ENCODE measurements around the gene MACROD2. TPM values are rescaled to one million over a fixed set of nuclear protein-coding genes. Genes with fewer than 3 reads are reported as not detected.

Gene MACROD2
- total RNA-seq, 1 donor from 2014 or later: 2.4 TPM

- Histone ChIP-seq H3K9me3 (ENCODE audit: insufficient read depth, low read depth, low read length) (no peaks in the 10 kb centered on the region), H3K4me2 (ENCODE audit: low read length) (no peak overlapping the region), H3K9ac (ENCODE audit: low read length) (no peak overlapping the region), H3K27me3 (ENCODE audit: insufficient read depth, low read length) (no peaks in the 10 kb centered on the region), H3K4me1 (ENCODE audit: insufficient read depth, low read length) (no peaks in the 10 kb centered on the region), H2AFZ (ENCODE audit: low read depth, low read length) (no peak overlapping the region), H4K20me1 (ENCODE audit: insufficient read depth, low read length) (no peaks in the 10 kb centered on the region), H3K27ac (ENCODE audit: low read depth, low read length) (no peak overlapping the region), H3K36me3 (ENCODE audit: insufficient read depth, low read length) (no peaks in the 10 kb centered on the region), H3K4me3 (ENCODE audit: insufficient read depth, low read depth, low read length) (no peak overlapping the region), H3K79me2 (ENCODE audit: insufficient read depth, low read length) (no peaks in the 10 kb centered on the region)
- H3K27ac Mint-ChIP-seq (ENCODE audit: unreplicated experiment): peak overlapping the region; percentile 21
- no peak overlapping the region for H3K4me3 Mint-ChIP-seq (ENCODE audit: unreplicated experiment)
- H3K4me1 Mint-ChIP-seq (ENCODE audit: low read depth, unreplicated experiment): peaks cover 17% of the 10 kb centered on the region
- no peaks in the 10 kb centered on the region for H3K27me3 Mint-ChIP-seq (ENCODE audit: low read depth, unreplicated experiment)
- no peaks in the 10 kb centered on the region for H3K9me3 Mint-ChIP-seq (ENCODE audit: unreplicated experiment)
- DNase-seq (ENCODE audit: low read depth) (peak; percentile 34), FAIRE-seq (no peak)
- no peaks in the 10 kb centered on the region for H3K36me3 Mint-ChIP-seq (ENCODE audit: low read depth, unreplicated experiment)
- no peak for TF ChIP-seq EZH2 (IDR thresholded peaks at IDR 0.05; ENCODE audit: insufficient read depth, low read length)
- no peak for TF ChIP-seq CTCF (IDR thresholded peaks at IDR 0.05; ENCODE audit: insufficient read depth, low read depth, low read length)
These were observed 780.5 kb downstream of the MACROD2 start for GRCh38 chr20:14775778-14776177.

- H3K9ac ChIP-seq (ENCODE audit: low read length): no peak overlapping the region
- no peak overlapping the region for H3K4me3 ChIP-seq (ENCODE audit: insufficient read depth, low read depth, low read length)
- H3K27ac ChIP-seq (ENCODE audit: low read depth, low read length): no peak overlapping the region
- Mint-ChIP-seq H3K36me3 (ENCODE audit: low read depth, unreplicated experiment) (no peaks in the 10 kb centered on the region), H3K4me3 (ENCODE audit: unreplicated experiment) (no peak overlapping the region), H3K4me1 (ENCODE audit: low read depth, unreplicated experiment) (peaks cover 17% of the 10 kb centered on the region), H3K27ac (ENCODE audit: unreplicated experiment) (peak overlapping the region; percentile 54), H3K9me3 (ENCODE audit: unreplicated experiment) (no peaks in the 10 kb centered on the region), H3K27me3 (ENCODE audit: low read depth, unreplicated experiment) (no peaks in the 10 kb centered on the region)
- DNase-seq (ENCODE audit: low read depth) (no peak), FAIRE-seq (no peak)
- no peak for TF ChIP-seq CTCF (IDR thresholded peaks at IDR 0.05; ENCODE audit: insufficient read depth, low read depth, low read length)
- no peak for TF ChIP-seq EZH2 (IDR thresholded peaks at IDR 0.05; ENCODE audit: insufficient read depth, low read length)
- no peaks in the 10 kb centered on the region for H3K4me1 ChIP-seq (ENCODE audit: insufficient read depth, low read length)
- no peaks in the 10 kb centered on the region for H3K79me2 ChIP-seq (ENCODE audit: insufficient read depth, low read length)
- H3K36me3 ChIP-seq (ENCODE audit: insufficient read depth, low read length): no peaks in the 10 kb centered on the region
- no peaks in the 10 kb centered on the region for H4K20me1 ChIP-seq (ENCODE audit: insufficient read depth, low read length)
- no peaks in the 10 kb centered on the region for H3K27me3 ChIP-seq (ENCODE audit: insufficient read depth, low read length)
- H3K9me3 ChIP-seq (ENCODE audit: insufficient read depth, low read depth, low read length): no peaks in the 10 kb centered on the region
- H3K4me2 ChIP-seq (ENCODE audit: low read length): no peak overlapping the region
- H2AFZ ChIP-seq (ENCODE audit: low read depth, low read length): no peak overlapping the region
These were observed 782.3 kb downstream of the MACROD2 start for GRCh38 chr20:14777591-14777990.

- no peak overlapping the region for H3K4me3 Mint-ChIP-seq (ENCODE audit: unreplicated experiment)
- peak overlapping the region; percentile 54 for H3K27ac Mint-ChIP-seq (ENCODE audit: unreplicated experiment)
- Histone ChIP-seq H3K27ac (ENCODE audit: low read depth, low read length) (no peak overlapping the region), H3K4me1 (ENCODE audit: insufficient read depth, low read length) (no peaks in the 10 kb centered on the region), H3K79me2 (ENCODE audit: insufficient read depth, low read length) (no peaks in the 10 kb centered on the region), H3K9ac (ENCODE audit: low read length) (no peak overlapping the region), H3K4me2 (ENCODE audit: low read length) (no peak overlapping the region), H4K20me1 (ENCODE audit: insufficient read depth, low read length) (no peaks in the 10 kb centered on the region), H3K36me3 (ENCODE audit: insufficient read depth, low read length) (no peaks in the 10 kb centered on the region), H3K4me3 (ENCODE audit: insufficient read depth, low read depth, low read length) (no peak overlapping the region), H3K9me3 (ENCODE audit: insufficient read depth, low read depth, low read length) (no peaks in the 10 kb centered on the region), H3K27me3 (ENCODE audit: insufficient read depth, low read length) (no peaks in the 10 kb centered on the region), H2AFZ (ENCODE audit: low read depth, low read length) (no peak overlapping the region)
- H3K9me3 Mint-ChIP-seq (ENCODE audit: unreplicated experiment): no peaks in the 10 kb centered on the region
- peaks cover 17% of the 10 kb centered on the region for H3K4me1 Mint-ChIP-seq (ENCODE audit: low read depth, unreplicated experiment)
- no peaks in the 10 kb centered on the region for H3K27me3 Mint-ChIP-seq (ENCODE audit: low read depth, unreplicated experiment)
- H3K36me3 Mint-ChIP-seq (ENCODE audit: low read depth, unreplicated experiment): no peaks in the 10 kb centered on the region
- FAIRE-seq (no peak), DNase-seq (ENCODE audit: low read depth) (no peak)
- TF ChIP-seq CTCF (IDR thresholded peaks at IDR 0.05; ENCODE audit: insufficient read depth, low read depth, low read length): no peak
- TF ChIP-seq EZH2 (IDR thresholded peaks at IDR 0.05; ENCODE audit: insufficient read depth, low read length): no peak
These were observed 782.8 kb downstream of the MACROD2 start for GRCh38 chr20:14778096-14778495.
